H9 (cell line): Measurements from ENCODE around the gene ERH. TPM values are rescaled to one million over a fixed set of nuclear protein-coding genes. Genes with fewer than 3 reads are reported as not detected.

ENCODE experiments used
- DNase-seq: peaks from one replicate; pipeline ENCODE4 v3.0.0-alpha.2; 2017
- H2AFZ ChIP-seq: one replicate; pipeline ENCODE4 v1.6.1; 2013; ENCODE audit warnings: mild to moderate bottlenecking, low read length, control low read depth, moderate library complexity
- H2AK5ac ChIP-seq: 2 replicates; pipeline ENCODE4 v1.6.1; 2013; ENCODE audit warnings: low read length, control low read depth, mixed read lengths; ENCODE audit not compliant: insufficient read length
- H2BK120ac ChIP-seq: one replicate; pipeline ENCODE4 v1.6.1; 2013; ENCODE audit warnings: low read depth, mild to moderate bottlenecking, low read length, control low read depth, inconsistent platforms; ENCODE audit not compliant: poor library complexity, severe bottlenecking
- H2BK12ac ChIP-seq: 2 replicates; pipeline ENCODE4 v1.6.1; 2013; ENCODE audit warnings: low read length, control low read depth, mixed read lengths, low read depth; ENCODE audit not compliant: insufficient read length
- H2BK15ac ChIP-seq: 2 replicates; pipeline ENCODE4 v1.6.1; 2013; ENCODE audit warnings: low read depth, low read length, control low read depth
- H2BK20ac ChIP-seq: one replicate; pipeline ENCODE4 v1.6.1; 2013; ENCODE audit warnings: low read depth, mild to moderate bottlenecking, low read length, control low read depth, inconsistent platforms; ENCODE audit not compliant: poor library complexity, severe bottlenecking
- H2BK5ac ChIP-seq: 2 replicates; pipeline ENCODE4 v1.6.1; 2013; ENCODE audit warnings: low read length, control low read depth, mixed read lengths; ENCODE audit not compliant: insufficient read length
- H3K14ac ChIP-seq: 2 replicates; pipeline ENCODE4 v1.6.1; 2013; ENCODE audit warnings: low read length, control low read depth; ENCODE audit not compliant: insufficient read depth
- H3K18ac ChIP-seq: 2 replicates; pipeline ENCODE4 v1.6.1; 2013; ENCODE audit warnings: low read depth, mild to moderate bottlenecking, mixed read lengths, low read length, control low read depth; ENCODE audit not compliant: insufficient read length
- H3K23ac ChIP-seq: 2 replicates; pipeline ENCODE4 v1.6.1; 2013; ENCODE audit warnings: low read length, control low read depth, mixed read lengths, low read depth; ENCODE audit not compliant: insufficient read length
- H3K23me2 ChIP-seq: 2 replicates; pipeline ENCODE4 v1.6.1; 2013; ENCODE audit warnings: low read depth, mild to moderate bottlenecking, mixed read lengths, low read length, control low read depth; ENCODE audit not compliant: insufficient read length, poor library complexity, severe bottlenecking
- H3K27ac ChIP-seq: 2 replicates; pipeline ENCODE4 v1.5.1; 2013; ENCODE audit warnings: low read length, control low read depth, mixed read lengths, low read depth; ENCODE audit not compliant: insufficient read length
- H3K27me3 ChIP-seq: 2 replicates; pipeline ENCODE4 v1.6.1; 2013; ENCODE audit warnings: low read length, control low read depth, inconsistent platforms; ENCODE audit not compliant: insufficient read depth
- H3K4ac ChIP-seq: 2 replicates; pipeline ENCODE4 v1.6.1; 2013; ENCODE audit warnings: low read depth, mild to moderate bottlenecking, control low read depth, inconsistent platforms, low read length, moderate library complexity
- H3K4me1 ChIP-seq: 2 replicates; pipeline ENCODE4 v1.6.1; 2013; ENCODE audit warnings: low read length, control low read depth, inconsistent platforms; ENCODE audit not compliant: insufficient read depth
- H3K4me2 ChIP-seq: 2 replicates; pipeline ENCODE4 v1.6.1; 2013; ENCODE audit warnings: low read length, control low read depth, mixed read lengths; ENCODE audit not compliant: insufficient read length, insufficient read depth
- H3K56ac ChIP-seq: 2 replicates; pipeline ENCODE4 v1.6.1; 2013; ENCODE audit warnings: low read depth, mild to moderate bottlenecking, mixed read lengths, low read length, control low read depth; ENCODE audit not compliant: insufficient read length
- H3K79me1 ChIP-seq: 2 replicates; pipeline ENCODE4 v1.6.1; 2013; ENCODE audit warnings: low read depth, mild to moderate bottlenecking, moderate library complexity, low read length, control low read depth, inconsistent platforms; ENCODE audit not compliant: insufficient read depth, poor library complexity, severe bottlenecking
- H3K79me2 ChIP-seq: 2 replicates; pipeline ENCODE4 v1.6.1; 2013; ENCODE audit warnings: low read length, control low read depth, inconsistent platforms; ENCODE audit not compliant: insufficient read depth
- H3K9ac ChIP-seq: 2 replicates; pipeline ENCODE4 v1.6.1; 2013; ENCODE audit warnings: low read length, control low read depth, mixed read lengths; ENCODE audit not compliant: insufficient read length; ENCODE audit errors: extremely low read depth
- H3K9me3 ChIP-seq: one replicate; pipeline ENCODE4 v1.6.1; 2013; ENCODE audit warnings: low read depth, low read length, inconsistent platforms; ENCODE audit not compliant: control insufficient read depth
- H3T11ph ChIP-seq: one replicate; pipeline ENCODE4 v1.6.1; 2013; ENCODE audit warnings: mild to moderate bottlenecking, low read length, control low read depth, inconsistent platforms
- H4K20me1 ChIP-seq: one replicate; pipeline ENCODE4 v1.6.1; 2013; ENCODE audit not compliant: control insufficient read depth, insufficient read length, insufficient read depth
- H4K5ac ChIP-seq: 2 replicates; pipeline ENCODE4 v1.6.1; 2013; ENCODE audit warnings: low read depth, mild to moderate bottlenecking, mixed read lengths, low read length, control low read depth; ENCODE audit not compliant: insufficient read length
- H4K8ac ChIP-seq: replicated peaks from 2 replicates; pipeline ENCODE4 v1.6.1; 2013; ENCODE audit warnings: low read length, control low read depth, mixed read lengths, low read depth; ENCODE audit not compliant: insufficient read length
- H4K91ac ChIP-seq: 2 replicates; pipeline ENCODE4 v1.6.1; 2013; ENCODE audit warnings: low read depth, mild to moderate bottlenecking, moderate library complexity, mixed read lengths, low read length, control low read depth; ENCODE audit not compliant: insufficient read length
- H3K27ac Mint-ChIP-seq, 3 experiments: 2 replicates in 2 of 3; 3 replicates in 1 of 3; pipeline ENCODE4 v1.8.0; 2020 to 2021; ENCODE audit warnings: mixed read lengths in 3 of 3, mild to moderate bottlenecking in 1 of 3, moderate library complexity in 1 of 3
- H3K27me3 Mint-ChIP-seq: 2 replicates; pipeline ENCODE4 v1.8.0; 2021; ENCODE audit warnings: low read depth, mild to moderate bottlenecking, moderate library complexity, mixed read lengths
- H3K36me3 Mint-ChIP-seq, 3 experiments: 2 replicates in 2 of 3; 3 replicates in 1 of 3; pipeline ENCODE4 v1.8.0; 2020 to 2021; ENCODE audit warnings: low read depth in 3 of 3, mixed read lengths in 3 of 3; ENCODE audit not compliant: insufficient read depth in 1 of 3
- H3K4me1 Mint-ChIP-seq, 2 experiments: 2 replicates each; pipeline ENCODE4 v1.8.0; 2020; ENCODE audit warnings: mixed read lengths in 2 of 2
- H3K4me3 Mint-ChIP-seq, 2 experiments: 2 replicates in 1 of 2; 3 replicates in 1 of 2; pipeline ENCODE4 v1.8.0; 2020 to 2021; ENCODE audit warnings: mild to moderate bottlenecking in 2 of 2, mixed read lengths in 2 of 2, moderate library complexity in 1 of 2
- H3K9me3 Mint-ChIP-seq, 2 experiments: 2 replicates in 1 of 2; 3 replicates in 1 of 2; pipeline ENCODE4 v1.8.0; 2020; ENCODE audit warnings: mild to moderate bottlenecking in 2 of 2, mixed read lengths in 2 of 2, moderate library complexity in 1 of 2
- CTCF ChIP-seq: fragments of 200-600 bp; sonication (generic); conservative IDR thresholded peaks from 3 replicates; pipeline ENCODE4 v1.8.0; 2021; ENCODE audit warnings: antibody characterized with exemption, mild to moderate bottlenecking
- WGBS: extraction: QIAGEN DNeasy Blood & Tissue Kit; methylation state at CpG from one replicate; pipeline ENCODE4 v1.1.7; 2013; ENCODE audit warnings: missing lambda C conversion rate, low lambda C conversion rate, mixed read lengths; ENCODE audit not compliant: insufficient read length; ENCODE audit errors: extremely low coverage; 5-methylcytosine and 5-hydroxymethylcytosine counted together
- total RNA-seq: library from RNA; stranded (reverse); gene quantifications from 2 replicates; pipeline ENCODE4 v1.2.1, GENCODE V29; 2021

ERH gene
- total RNA-seq, 1 experiment from 2014 or later = 443 TPM

DNA sequence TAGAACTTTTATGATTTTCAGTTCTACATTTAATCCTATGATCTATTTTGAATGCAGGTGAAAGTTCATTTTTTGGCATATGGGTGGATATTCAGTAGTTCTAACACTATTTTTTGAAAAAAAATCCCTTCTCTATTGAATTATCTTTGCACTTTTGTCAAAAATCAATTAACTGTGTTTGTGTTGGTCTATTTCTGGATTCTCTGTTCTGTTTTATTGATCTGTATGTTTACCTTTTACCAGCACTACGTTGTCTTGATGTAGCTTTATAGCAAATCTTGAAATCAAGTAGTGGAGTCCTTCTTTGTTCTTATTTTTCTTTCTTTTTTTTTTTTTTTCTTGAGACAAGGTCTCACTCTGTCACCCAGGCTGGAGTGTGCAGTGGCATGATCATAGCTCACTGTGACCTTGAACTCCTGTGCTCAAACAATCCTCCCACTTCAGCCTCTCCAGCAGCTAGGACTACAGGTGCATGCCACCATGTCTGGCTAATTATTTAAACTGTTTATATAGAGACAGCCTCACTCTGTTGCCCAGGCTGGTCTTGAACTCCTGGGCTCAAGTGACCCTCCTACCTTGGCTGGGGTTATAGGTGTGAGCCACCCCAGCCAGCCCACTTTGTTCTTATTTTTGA lies 32.3 kb upstream of the ERH start:
- peaks cover 3% of the 10 kb centered on the region for H3K79me1 ChIP-seq
- H2BK15ac ChIP-seq = no peak overlapping the region
- no peak overlapping the region for H3K4me2 ChIP-seq
- no peak overlapping the region for H2AFZ ChIP-seq
- TF ChIP-seq CTCF = no peak
- no peak overlapping the region for H3K14ac ChIP-seq
- no peak overlapping the region for H3T11ph ChIP-seq
- Mint-ChIP-seq H3K4me3 (no peak overlapping the region), H3K27ac (no peak overlapping the region), H3K4me1 (no peaks in the 10 kb centered on the region), H3K27me3 (no peaks in the 10 kb centered on the region), H3K36me3 (peaks cover 3 to 22% (median 20%) of the 10 kb centered on the region in 3 experiments; a peak in 6 of 7 replicates), H3K9me3 (no peaks in the 10 kb centered on the region)
- no peak overlapping the region for H4K5ac ChIP-seq
- H3K4ac ChIP-seq = no peak overlapping the region
- H2AK5ac ChIP-seq = no peak overlapping the region
- H3K4me1 ChIP-seq = no peaks in the 10 kb centered on the region
- no peak overlapping the region for H2BK120ac ChIP-seq
- H3K23ac ChIP-seq = no peak overlapping the region
- no peak for DNase-seq
- no peak overlapping the region for H4K8ac ChIP-seq
- H2BK20ac ChIP-seq = no peak overlapping the region
- H3K79me2 ChIP-seq = no peaks in the 10 kb centered on the region
- H3K18ac ChIP-seq = no peak overlapping the region
- H3K23me2 ChIP-seq = no peaks in the 10 kb centered on the region
- no peak overlapping the region for H2BK5ac ChIP-seq
- WGBS = no CpG with 5 or more reads among the region's 1 CpG
- H3K56ac ChIP-seq = no peak overlapping the region
- H4K91ac ChIP-seq = no peak overlapping the region
- no peaks in the 10 kb centered on the region for H3K9me3 ChIP-seq
- no peak overlapping the region for H2BK12ac ChIP-seq
- H3K27ac ChIP-seq = no peak overlapping the region
- H4K20me1 ChIP-seq = no peaks in the 10 kb centered on the region
- no peak overlapping the region for H3K9ac ChIP-seq
- no peaks in the 10 kb centered on the region for H3K27me3 ChIP-seq
